GM12878 (cell line): ENCODE measurements around the gene BARX2. TPM values are rescaled to one million over a fixed set of nuclear protein-coding genes. Genes with fewer than 3 reads are reported as not detected.

Experiments used
- ATAC-seq: fragments of 200-7000 bp; cut with Tn5 transposase; 3 replicates; pipeline ENCODE4 v1.9.1; 2020; ENCODE audit warnings: mild to moderate bottlenecking, moderate library complexity
- BruUV-seq: library from RNA; stranded (reverse); fragments of 400-500 nt; replicated peaks from 2 replicates; lab custom pipeline; 2021; lab: Mats Ljungman, UMichigan
- CTCF ChIA-PET: fragments of 300-600 bp; sonication (Branson Sonifier 250); formaldehyde crosslinking; extraction: SDS; loops from one replicate; lab custom pipeline; 2021; ENCODE audit warnings: inconsistent platforms; lab: Yijun Ruan, JAX
- POLR2A ChIA-PET: fragments of 350-600 bp; formaldehyde crosslinking; extraction: SDS; loops from one replicate; lab custom pipeline; 2021; ENCODE audit warnings: inconsistent platforms; lab: Charles Lee
- RAD21 ChIA-PET: fragments of 300-600 bp; sonication (Branson Sonifier 250); formaldehyde crosslinking; loops from one replicate; lab custom pipeline; 2023; ENCODE audit warnings: antibody characterized with exemption; ENCODE audit not compliant: unreplicated experiment; lab: Charles Lee
- SMC1A ChIA-PET: fragments of 300-600 bp; sonication (Branson Sonifier 250); formaldehyde crosslinking; loops from one replicate; lab custom pipeline; 2023; ENCODE audit not compliant: unreplicated experiment, uncharacterized antibody; lab: Charles Lee
- DNase-seq: peaks from one replicate; pipeline ENCODE4 v3.0.0-alpha.2; 2011; ENCODE audit warnings: low read depth, low spot score
- FAIRE-seq: peaks from 3 replicates; lab custom pipeline; 2011; peaks lifted over from hg19 to GRCh38; lab: Jason Lieb, UNC
- H2AFZ ChIP-seq: 2 replicates; pipeline ENCODE4 v1.6.0; 2011; ENCODE audit warnings: low read depth, low read length, control low read depth; ENCODE audit not compliant: control insufficient read depth
- H3K27ac ChIP-seq: 2 replicates; pipeline ENCODE4 v1.5.1; 2011; ENCODE audit warnings: control low read depth; ENCODE audit not compliant: control insufficient read depth, insufficient read depth
- H3K27me3 ChIP-seq, 2 experiments: replicated peaks in 1 of 2; 2 replicates each; pipeline versions ENCODE4 v1.6.0 to v1.6.1; 2011; ENCODE audit warnings: low read length in 1 of 2; ENCODE audit not compliant: control insufficient read depth in 2 of 2, insufficient read depth in 2 of 2
- H3K36me3 ChIP-seq, 2 experiments: 2 replicates each; pipeline ENCODE4 v1.5.1; 2011; ENCODE audit warnings: low read length in 1 of 2; ENCODE audit not compliant: control insufficient read depth in 2 of 2, insufficient read depth in 2 of 2
- H3K4me1 ChIP-seq: 2 replicates; pipeline ENCODE4 v1.6.1; 2011; ENCODE audit warnings: mild to moderate bottlenecking, low read length, moderate library complexity, mixed read lengths; ENCODE audit not compliant: control insufficient read depth, insufficient read depth
- H3K4me2 ChIP-seq: 2 replicates; pipeline ENCODE4 v1.6.0; 2011; ENCODE audit warnings: control low read depth; ENCODE audit not compliant: control insufficient read depth, insufficient read depth
- H3K4me3 ChIP-seq: fragments of 200-600 bp; sonication (generic); 2 replicates; pipeline ENCODE4 v1.5.1; 2016
- H3K79me2 ChIP-seq: 2 replicates; pipeline ENCODE4 v1.6.0; 2011; ENCODE audit warnings: low read length; ENCODE audit not compliant: control insufficient read depth, insufficient read depth
- H3K9ac ChIP-seq: 2 replicates; pipeline ENCODE4 v1.8.0; 2011; ENCODE audit warnings: low read length, control low read depth, mixed read lengths; ENCODE audit not compliant: control insufficient read depth, insufficient read depth
- H3K9me3 ChIP-seq: replicated peaks from 3 replicates; pipeline ENCODE4 v1.5.1; 2011; ENCODE audit warnings: mild to moderate bottlenecking, low read length; ENCODE audit not compliant: control insufficient read depth, insufficient read depth
- H4K20me1 ChIP-seq: 2 replicates; pipeline ENCODE4 v1.6.0; 2011; ENCODE audit not compliant: control insufficient read depth, insufficient read depth
- POLR2A ChIP-seq: IDR thresholded peaks from 2 replicates; pipeline ENCODE4 v1.6.1; 2011; ENCODE audit warnings: low read depth, mild to moderate bottlenecking, low read length
- POLR2AphosphoS5 ChIP-seq: IDR thresholded peaks from 2 replicates; pipeline ENCODE4 v1.6.1; 2011; ENCODE audit warnings: mild to moderate bottlenecking, low read length, inconsistent platforms
- SMAD5 ChIP-seq: IDR thresholded peaks from 2 replicates; pipeline ENCODE4 v1.6.1; 2016; ENCODE audit warnings: antibody characterized with exemption, low read depth
- SUZ12 ChIP-seq: fragments of 200-600 bp; sonication (generic); IDR thresholded peaks from one replicate; pipeline ENCODE4 v1.6.1; 2018; ENCODE audit warnings: antibody characterized with exemption, mild to moderate bottlenecking; ENCODE audit not compliant: unreplicated experiment
- WGBS: methylation state at CpG from one replicate; pipeline ENCODE4 v1.1.6; 2016; ENCODE audit warnings: low lambda C conversion rate; ENCODE audit not compliant: insufficient replicate concordance, insufficient coverage; ENCODE audit errors: missing lambda C conversion rate; 5-methylcytosine and 5-hydroxymethylcytosine counted together
- in situ Hi-C: fragments of 300-500 bp; cut with MboI; formaldehyde crosslinking; loops from 9 replicates; pipeline ENCODE4 v1.14.3; 2018; ENCODE audit warnings: mixed read lengths
- intact Hi-C: fragments of 100-400 bp; cut with micrococcal nuclease; formaldehyde crosslinking; loops from one replicate; pipeline ENCODE4 v1.14.2; 2022; ENCODE audit not compliant: unreplicated experiment
- polyA plus RNA-seq, 11 experiments: library from polyadenylated mRNA; depleted of rRNA in 4 of 11; unstranded in 6 of 11; stranded (reverse) in 5 of 11; fragments of >200 nt; fragmentation: Nextera tagmentation in 4 of 11; fragmentation: Illumina TruSeq in 1 of 11; extraction: Ambion mirVana in 4 of 11; extraction: Trizol in 1 of 11; gene quantifications; 1 replicate in 1 of 11; 2 replicates in 10 of 11; pipeline versions ENCODE4 v1.2.1 to v1.2.3, GENCODE V29; 2011 to 2016; ENCODE audit warnings: inconsistent platforms in 2 of 11, missing spikeins in 2 of 11, low read depth in 1 of 11
- total RNA-seq, 4 experiments: library from RNA; depleted of rRNA in 3 of 4; stranded (reverse); fragments of >200 nt in 3 of 4; fragmentation: Illumina TruSeq in 1 of 4; extraction: Trizol in 1 of 4; gene quantifications; 2 replicates each; pipeline versions ENCODE4 v1.2.1 to v1.2.3, GENCODE V29; 2013 to 2021
- TF ChIP-seq, protein P1 (sequence below): IDR thresholded peaks from 2 replicates; pipeline ENCODE4 v1.6.1; 2012; ENCODE audit warnings: low read length, inconsistent platforms

Gene BARX2
- total and polyA plus RNA-seq, 10 of the 15 experiments (the other 5 are each of a cell fraction or from before 2014, with no cell fraction given) = 0.07 to 0.84 TPM; not detected in 8

DNA sequence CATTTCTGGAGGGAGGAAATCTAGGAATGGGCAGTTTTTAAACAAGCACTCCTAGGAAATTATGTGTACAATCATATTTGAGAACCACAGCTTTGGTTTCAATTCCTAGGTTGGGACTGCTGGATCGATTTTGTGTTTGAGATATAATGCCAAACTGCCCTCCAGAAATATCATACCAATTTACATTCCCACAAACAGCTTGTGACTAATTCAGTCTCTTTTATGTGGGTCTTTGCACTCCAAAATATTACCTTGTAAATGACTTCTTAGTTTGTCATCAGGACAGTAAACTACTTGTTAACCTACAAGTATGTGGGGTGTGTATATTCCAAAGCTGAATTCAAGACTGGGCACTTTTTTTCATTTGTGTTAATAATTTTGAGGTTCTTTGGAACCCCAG lies 9.8 kb upstream of the BARX2 start:
- no TSS peak for BruUV-seq
- peaks cover 0 to 1% of the 10 kb centered on the region in 2 experiments; a peak in 1 of 4 replicates for H3K27me3 ChIP-seq
- POLR2A ChIA-PET = no interaction called here
- H3K9ac ChIP-seq = no peak overlapping the region
- no peak overlapping the region for H3K4me2 ChIP-seq
- CTCF ChIA-PET = interaction anchor here (1.1 to 1.7 kb wide), 4 partner anchors 10 to 394 kb away, joined by 3 to 7 read pairs (median 4); partner anchors contain the start of gene BARX2
- no peak overlapping the region for H3K4me3 ChIP-seq
- intact Hi-C loops = no loop called here
- in situ Hi-C loops = no loop called here
- FAIRE-seq (no peak), DNase-seq (no peak), ATAC-seq (no peak)
- no peaks in the 10 kb centered on the region for H3K4me1 ChIP-seq
- WGBS = 0% methylated on average over 1 of the region's 1 CpG
- no peak overlapping the region for H3K27ac ChIP-seq
- no peaks in the 10 kb centered on the region for H4K20me1 ChIP-seq
- TF ChIP-seq SMAD5 = no peak
- no peak for TF ChIP-seq POLR2AphosphoS5
- no peak for TF ChIP-seq POLR2A
- TF ChIP-seq SUZ12 = no peak
- TF ChIP-seq, protein P1, sequence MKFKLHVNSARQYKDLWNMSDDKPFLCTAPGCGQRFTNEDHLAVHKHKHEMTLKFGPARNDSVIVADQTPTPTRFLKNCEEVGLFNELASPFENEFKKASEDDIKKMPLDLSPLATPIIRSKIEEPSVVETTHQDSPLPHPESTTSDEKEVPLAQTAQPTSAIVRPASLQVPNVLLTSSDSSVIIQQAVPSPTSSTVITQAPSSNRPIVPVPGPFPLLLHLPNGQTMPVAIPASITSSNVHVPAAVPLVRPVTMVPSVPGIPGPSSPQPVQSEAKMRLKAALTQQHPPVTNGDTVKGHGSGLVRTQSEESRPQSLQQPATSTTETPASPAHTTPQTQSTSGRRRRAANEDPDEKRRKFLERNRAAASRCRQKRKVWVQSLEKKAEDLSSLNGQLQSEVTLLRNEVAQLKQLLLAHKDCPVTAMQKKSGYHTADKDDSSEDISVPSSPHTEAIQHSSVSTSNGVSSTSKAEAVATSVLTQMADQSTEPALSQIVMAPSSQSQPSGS = no peak
- H2AFZ ChIP-seq = no peak overlapping the region
- RAD21 ChIA-PET = no interaction called here
- SMC1A ChIA-PET = interaction anchor here (0.6 to 0.8 kb wide), 2 partner anchors 52 to 441 kb away, joined by 3 read pairs; no protein-coding TSS in a partner anchor
- no peaks in the 10 kb centered on the region for H3K36me3 ChIP-seq
- H3K9me3 ChIP-seq = no peaks in the 10 kb centered on the region
- no peaks in the 10 kb centered on the region for H3K79me2 ChIP-seq
